ENCODE results near the gene PRKG1. TPM values are rescaled to one million over a fixed set of nuclear protein-coding genes. Genes with fewer than 3 reads are reported as not detected.

The PRKG1 gene
- total and polyA plus RNA-seq, 2 of the 8 experiments (the other 6 are each of a cell fraction or from before 2014, with no cell fraction given): 4.2 to 15.2 TPM

GRCh38 chr10:51348622-51349021 is 274.3 kb downstream of the PRKG1 start:
- Histone ChIP-seq H3K4ac (replicated peaks; ENCODE audit: insufficient read length, low read depth, low read length) (no peak overlapping the region), H3K23ac (ENCODE audit: insufficient read length) (no peak overlapping the region), H3K9me3 (ENCODE audit: insufficient read depth in 2 of 2, low read depth in 1 of 2, low read length in 1 of 2) (no peaks in the 10 kb centered on the region), H3K79me1 (ENCODE audit: low read depth, low read length) (no peaks in the 10 kb centered on the region), H3K4me1 (replicated peaks in 1 of 4; ENCODE audit: control insufficient read depth in 3 of 4, insufficient read depth in 4 of 4, low read length in 3 of 4) (no peaks in the 10 kb centered on the region), H4K5ac (ENCODE audit: insufficient read length, low read depth, low read length) (no peak overlapping the region), H2BK5ac (ENCODE audit: low read depth, low read length) (no peak overlapping the region), H3K9ac (replicated peaks in 1 of 4; ENCODE audit: extremely low read depth in 1 of 4, low read depth in 3 of 4, low read length in 3 of 4) (no peak overlapping the region), H4K20me1 (replicated peaks in 1 of 2; ENCODE audit: control insufficient read depth in 1 of 2, insufficient read depth in 2 of 2, low read length in 2 of 2) (no peaks in the 10 kb centered on the region), H3K4me3 (ENCODE audit: extremely low read depth in 1 of 4, insufficient read depth in 2 of 4, low read depth in 3 of 4, low read length in 4 of 4) (no peak overlapping the region), H3K27ac (ENCODE audit: low read depth, low read length) (no peak overlapping the region), H2BK120ac (replicated peaks; ENCODE audit: low read depth, low read length) (no peak overlapping the region), H2AK5ac (ENCODE audit: low read depth, low read length) (no peak overlapping the region), H4K91ac (replicated peaks; ENCODE audit: insufficient read length, low read length) (no peak overlapping the region), H3K79me2 (ENCODE audit: control insufficient read depth in 1 of 2, insufficient read depth in 2 of 2, low read length in 2 of 2) (no peaks in the 10 kb centered on the region), H3K23me2 (ENCODE audit: low read depth, low read length) (no peaks in the 10 kb centered on the region), H3K36me3 (ENCODE audit: control insufficient read depth in 2 of 4, insufficient read depth in 4 of 4, low read length in 3 of 4) (no peaks in the 10 kb centered on the region), H2AFZ (ENCODE audit: low read length) (no peak overlapping the region), H3K4me2 (ENCODE audit: insufficient read depth in 1 of 2, low read depth in 2 of 2, low read length in 2 of 2) (no peak overlapping the region), H4K8ac (ENCODE audit: extremely low read depth, insufficient read depth, low read length) (no peak overlapping the region), H2BK20ac (ENCODE audit: low read length) (no peak overlapping the region), H2BK12ac (ENCODE audit: low read depth, low read length) (no peak overlapping the region), H2BK15ac (ENCODE audit: low read length) (no peak overlapping the region), H3K56ac (replicated peaks; ENCODE audit: insufficient read length, low read depth, low read length) (no peak overlapping the region), H3K18ac (ENCODE audit: extremely low read depth, low read length) (no peak overlapping the region), H3K27me3 (replicated peaks in 1 of 4; ENCODE audit: control insufficient read depth in 3 of 4, extremely low read depth in 1 of 4, insufficient read depth in 3 of 4, low read length in 3 of 4) (no peaks in the 10 kb centered on the region), H3K14ac (ENCODE audit: insufficient read length) (no peak overlapping the region)
- DNase-seq (ENCODE audit: low read depth in 1 of 2, low spot score in 2 of 2) (no peak), FAIRE-seq (no peak)
- 75% methylated on average over 4 of the region's 4 CpGs; no CpG with 5 or more reads in 1 of the 2 experiments for WGBS, 2 experiments (ENCODE audit: extremely low coverage in 1 of 2, insufficient coverage in 1 of 2, insufficient read length in 1 of 2, insufficient replicate concordance in 2 of 2, low coverage in 1 of 2, low lambda C conversion rate in 2 of 2, missing lambda C conversion rate in 1 of 2)
- ChIA-PET CTCF (ENCODE audit: partially characterized antibody) (interaction anchor here (0.6 to 2.1 kb wide), 3 partner anchors 20 to 866 kb away, joined by 3 to 8 read pairs (median 4); no protein-coding TSS in a partner anchor), POLR2A (ENCODE audit: partially characterized antibody) (no interaction called here)
- TF ChIP-seq YY1 (IDR thresholded peaks at IDR 0.05; ENCODE audit: low read depth, low read length): no peak
- no peak for TF ChIP-seq BCL11A (IDR thresholded peaks at IDR 0.05; ENCODE audit: low read depth in 2 of 2, low read length in 2 of 2)
- no peak for TF ChIP-seq CHD2 (IDR thresholded peaks at IDR 0.05; ENCODE audit: low read length)
- no peak for TF ChIP-seq MAX (IDR thresholded peaks at IDR 0.05)
- no peak for TF ChIP-seq SP2 (IDR thresholded peaks at IDR 0.05; ENCODE audit: low read length)
- no peak for TF ChIP-seq RNF2 (IDR thresholded peaks at IDR 0.05; ENCODE audit: borderline replicate concordance, low read depth, low read length, missing control alignments, poor library complexity, severe bottlenecking)
- TF ChIP-seq RFX5 (IDR thresholded peaks at IDR 0.05; ENCODE audit: borderline replicate concordance, low read depth, low read length): no peak
- no peak for TF ChIP-seq SIX5 (IDR thresholded peaks at IDR 0.05; ENCODE audit: low read depth, low read length)
- no peak for TF ChIP-seq KDM5A (IDR thresholded peaks at IDR 0.05; ENCODE audit: low read length)
- no peak for TF ChIP-seq SUZ12 (IDR thresholded peaks at IDR 0.05; ENCODE audit: low read length)
- TF ChIP-seq NANOG (IDR thresholded peaks at IDR 0.05; ENCODE audit: insufficient read depth, low read depth, low read length, poor library complexity, severe bottlenecking): no peak
- TF ChIP-seq POLR2A (IDR thresholded peaks at IDR 0.05; ENCODE audit: control extremely low read depth in 1 of 2, low read depth in 2 of 2, low read length in 2 of 2): no peak
- no peak for TF ChIP-seq JUND (IDR thresholded peaks at IDR 0.05; ENCODE audit: low read length)
- no peak for TF ChIP-seq E2F6 (IDR thresholded peaks at IDR 0.05)
- TF ChIP-seq RBBP5 (IDR thresholded peaks at IDR 0.05; ENCODE audit: borderline replicate concordance, low read depth, low read length): no peak

Data from H1 (cell line).